Measurements from ENCODE around the gene ATP13A1. TPM values are rescaled to one million over a fixed set of nuclear protein-coding genes. Genes with fewer than 3 reads are reported as not detected.
"Not testable (repeated sequence)": the region's sequence is repeated elsewhere in the genome, so short reads cannot be mapped to it uniquely, and the experiment has no call there.

The ATP13A1 gene
- total and polyA plus RNA-seq, 7 donors, result 6.6 to 145 (median 55.5) TPM

DNA sequence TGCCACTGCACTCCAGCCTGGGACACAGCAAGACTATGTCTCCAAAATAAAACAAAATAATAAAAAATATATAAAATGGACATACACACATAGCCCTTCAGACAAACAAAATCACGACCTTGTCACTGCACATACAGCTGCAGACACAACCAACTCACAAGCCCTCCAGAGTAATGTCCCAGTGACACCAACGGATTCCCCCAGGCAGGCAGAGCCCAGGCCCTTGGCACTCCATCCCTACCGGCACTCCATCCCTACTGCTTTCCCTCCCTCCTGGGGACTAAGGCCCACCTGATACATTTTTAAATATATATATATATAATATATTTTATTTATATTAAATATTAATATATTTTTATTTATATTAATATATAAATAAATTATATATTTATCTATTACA is 23.6 kb upstream of the ATP13A1 start:
- Histone ChIP-seq H3K9me3 (peaks cover 0 to 8% (median 3%) of the 10 kb centered on the region in 4 donors), H3K4me1 (no peaks in the 10 kb centered on the region), H3K27ac (no peak overlapping the region), H3K4me3 (no peak overlapping the region), H3K36me3 (no peaks in the 10 kb centered on the region), H3K27me3 (no peaks in the 10 kb centered on the region)
- 95 to 96% methylated on average over 3 of the region's 3 CpGs for WGBS, 2 donors
- no peak for DNase-seq
- no peak for TF ChIP-seq POLR2A (IDR thresholded peaks at IDR 0.05)
- TF ChIP-seq EP300 (IDR thresholded peaks at IDR 0.05), result no peak
- TF ChIP-seq POLR2AphosphoS5 (IDR thresholded peaks at IDR 0.05), result no peak
- no peak for TF ChIP-seq CTCF (IDR thresholded peaks at IDR 0.05)
- intact Hi-C loops (cut with DNase I), result no loop called here

DNA sequence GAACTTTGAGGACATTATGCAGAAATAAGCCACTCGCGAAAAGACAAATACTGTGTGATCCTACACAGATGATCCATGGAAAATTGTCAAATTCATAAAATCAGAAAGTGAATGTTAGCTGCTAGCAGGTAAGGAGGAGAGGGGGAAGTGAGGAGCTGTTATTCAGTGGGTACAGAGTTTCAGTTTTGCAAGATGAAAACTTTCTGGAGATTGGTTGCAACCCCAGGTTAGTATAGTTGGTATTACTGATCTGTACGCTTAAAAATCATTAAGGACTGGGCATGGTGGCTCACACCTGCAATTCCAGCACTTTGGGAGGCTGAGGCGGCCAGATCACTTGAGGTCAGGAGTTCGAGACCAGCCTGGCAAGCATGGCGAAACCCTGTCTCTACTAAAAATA is 23.1 kb upstream of the ATP13A1 start:
- TF ChIP-seq EP300 (IDR thresholded peaks at IDR 0.05), result no peak
- 96 to 97% methylated on average over 6 of the region's 6 CpGs for WGBS, 2 donors
- DNase-seq, result no peak
- Histone ChIP-seq H3K36me3 (peaks cover 0 to under 1% (median 0%) of the 10 kb centered on the region in 4 donors), H3K4me3 (no peak overlapping the region), H3K27me3 (no peaks in the 10 kb centered on the region), H3K9me3 (peaks cover 0 to 8% (median 3%) of the 10 kb centered on the region in 4 donors), H3K27ac (no peak overlapping the region), H3K4me1 (no peaks in the 10 kb centered on the region)
- intact Hi-C loops (cut with DNase I), result no loop called here

- WGBS, 2 donors, result 97 to 99% methylated on average over 15 of the region's 15 CpGs
Observed at GRCh38 chr19:19686119-19686518, 22.6 kb upstream of the ATP13A1 start.

GRCh38 chr19:19679176-19680073 is 15.9 kb upstream of the ATP13A1 start:
- intact Hi-C loops (cut with DNase I), result no loop called here
- H3K27me3 ChIP-seq, result no peaks in the 10 kb centered on the region
- peaks cover 12 to 64% (median 31%) of the 10 kb centered on the region in 4 donors for H3K36me3 ChIP-seq
- H3K4me1 ChIP-seq, result no peaks in the 10 kb centered on the region
- 97 to 98% methylated on average over 20 of the region's 20 CpGs for whole genome bisulfite sequencing, 2 donors
- TF ChIP-seq POLR2AphosphoS5 (IDR thresholded peaks at IDR 0.05) (no peak), EP300 (IDR thresholded peaks at IDR 0.05) (no peak), POLR2A (IDR thresholded peaks at IDR 0.05) (no peak), CTCF (IDR thresholded peaks at IDR 0.05) (no peak)
- no peak overlapping the region for H3K27ac ChIP-seq
- no peak for DNase-seq
- no peak overlapping the region for H3K4me3 ChIP-seq
- H3K9me3 ChIP-seq, result peaks cover 0 to 28% (median 0%) of the 10 kb centered on the region in 4 donors

More at GRCh38 chr19:19686119-19686518, 22.6 kb upstream of the ATP13A1 start:
- intact Hi-C loops (cut with DNase I); DNase-seq; H3K27ac ChIP-seq; H3K9me3 ChIP-seq; H3K4me3 ChIP-seq; H3K36me3 ChIP-seq; H3K4me1 ChIP-seq; H3K27me3 ChIP-seq: not testable (repeated sequence)

- Histone ChIP-seq H3K4me3 (no peak overlapping the region), H3K27me3 (no peaks in the 10 kb centered on the region), H3K36me3 (peaks cover 12 to 69% (median 31%) of the 10 kb centered on the region in 4 donors), H3K27ac (no peak overlapping the region), H3K9me3 (peaks cover 0 to 28% (median 0%) of the 10 kb centered on the region in 4 donors), H3K4me1 (no peaks in the 10 kb centered on the region)
- DNase-seq, result no peak
- intact Hi-C loops (cut with DNase I), result no loop called here
- 96 to 97% methylated on average over 7 of the region's 7 CpGs for WGBS, 2 donors
- no peak for TF ChIP-seq CTCF (IDR thresholded peaks at IDR 0.05)
- no peak for TF ChIP-seq POLR2A (IDR thresholded peaks at IDR 0.05)
- no peak for TF ChIP-seq POLR2AphosphoS5 (IDR thresholded peaks at IDR 0.05)
- TF ChIP-seq EP300 (IDR thresholded peaks at IDR 0.05), result no peak
Observed at GRCh38 chr19:19677579-19677978, 14.1 kb upstream of the ATP13A1 start.
